T-cell (primary cell): ENCODE data around the gene ZNF554. TPM values are rescaled to one million over a fixed set of nuclear protein-coding genes. Genes with fewer than 3 reads are reported as not detected.

Experiments
- ATAC-seq, 4 experiments: fragments of 200-7000 bp in 3 of 4; fragments of 150-1000 bp in 1 of 4; cut with Tn5 transposase; replicated peaks in 1 of 4; 1 replicate in 3 of 4; 2 replicates in 1 of 4; pipeline ENCODE4 v1.10.0; 2021; ENCODE audit warnings: moderate library complexity in 3 of 4, mild to moderate bottlenecking in 2 of 4, moderate number of reproducible peaks in 1 of 4
- CTCF ChIA-PET, 2 donors: fragments of 300-600 bp; sonication (Branson Sonifier 250); formaldehyde crosslinking; loops; one replicate each; lab custom pipeline; 2022; ENCODE audit warnings: antibody characterized with exemption in 2 of 2; lab: Charles Lee
- POLR2A ChIA-PET, 2 donors: fragments of 300-600 bp; sonication (Branson Sonifier 250); formaldehyde crosslinking; loops; one replicate each; lab custom pipeline; 2022; ENCODE audit warnings: antibody characterized with exemption in 2 of 2; lab: Charles Lee
- DNase-seq, 35 experiments: peaks; one replicate each; pipeline versions ENCODE4 v3.0.0 to v3.0.0-alpha.2; 2013 to 2023
- H3K27ac ChIP-seq: one replicate; pipeline ENCODE4 v1.5.1; 2013; ENCODE audit warnings: low read length
- H3K27me3 ChIP-seq, 2 experiments: replicated peaks in 1 of 2; 1 replicate in 1 of 2; 2 replicates in 1 of 2; pipeline versions ENCODE4 v1.6.1 to v1.7.0; 2013; ENCODE audit warnings: low read length in 1 of 2, mixed read lengths in 1 of 2; ENCODE audit not compliant: control insufficient read depth in 2 of 2, insufficient read depth in 2 of 2; ENCODE audit errors: extremely low read depth in 1 of 2
- H3K36me3 ChIP-seq, 2 donors: 1 replicate in 1 of 2; 2 replicates in 1 of 2; pipeline versions ENCODE4 v1.6.1 to v1.7.0; 2013; ENCODE audit warnings: low read length in 1 of 2; ENCODE audit not compliant: control insufficient read depth in 2 of 2, insufficient read depth in 1 of 2; ENCODE audit errors: extremely low read depth in 1 of 2
- H3K4me1 ChIP-seq, 2 experiments: 1 replicate in 1 of 2; 2 replicates in 1 of 2; pipeline versions ENCODE4 v1.6.1 to v1.7.0; 2013; ENCODE audit warnings: low read length in 2 of 2, mixed read lengths in 1 of 2; ENCODE audit not compliant: insufficient read depth in 2 of 2, control insufficient read depth in 1 of 2; ENCODE audit errors: extremely low read depth in 1 of 2
- H3K4me3 ChIP-seq, 2 donors: 1 replicate in 1 of 2; 2 replicates in 1 of 2; pipeline versions ENCODE4 v1.5.1 to v1.7.0; 2013; ENCODE audit warnings: mild to moderate bottlenecking in 2 of 2, low read length in 1 of 2, moderate library complexity in 1 of 2; ENCODE audit not compliant: control insufficient read depth in 1 of 2; ENCODE audit errors: extremely low read depth in 1 of 2
- H3K9me3 ChIP-seq: 2 replicates; pipeline ENCODE4 v1.7.0; 2013
- H3K27ac Mint-ChIP-seq, 2 donors: one replicate each; pipeline ENCODE4 v1.8.0; 2020 to 2021; ENCODE audit warnings: mild to moderate bottlenecking in 2 of 2, mixed read lengths in 2 of 2
- H3K27me3 Mint-ChIP-seq, 2 donors: one replicate each; pipeline ENCODE4 v1.8.0; 2021 to 2022; ENCODE audit warnings: mixed read lengths in 2 of 2
- H3K36me3 Mint-ChIP-seq: one replicate; pipeline ENCODE4 v1.8.0; 2021; ENCODE audit warnings: mixed read lengths
- H3K4me1 Mint-ChIP-seq, 3 donors: one replicate each; pipeline ENCODE4 v1.8.0; 2020 to 2022; ENCODE audit warnings: mixed read lengths in 3 of 3, mild to moderate bottlenecking in 1 of 3
- H3K4me3 Mint-ChIP-seq, 3 donors: one replicate each; pipeline ENCODE4 v1.8.0; 2020 to 2022; ENCODE audit warnings: mild to moderate bottlenecking in 3 of 3, mixed read lengths in 3 of 3, moderate library complexity in 3 of 3
- H3K9me3 Mint-ChIP-seq, 3 donors: one replicate each; pipeline ENCODE4 v1.8.0; 2020 to 2022; ENCODE audit warnings: mixed read lengths in 3 of 3
- WGBS: methylation state at CpG from one replicate; pipeline ENCODE4 v1.1.5; 2013; ENCODE audit warnings: missing lambda C conversion rate; ENCODE audit not compliant: insufficient coverage; 5-methylcytosine and 5-hydroxymethylcytosine counted together
- total RNA-seq, 35 experiments: library from RNA in 6 of 35; stranded (reverse) in 6 of 35; fragments of 120-200 nt in 1 of 35; gene quantifications; one replicate each; pipeline versions ENCODE4 v1.2.1 to v1.2.4 and lab custom pipeline; 2013 to 2026

The ZNF554 gene
- total RNA-seq, 5 donors from 2014 or later (not counting 1 experiment from before 2014, with no cell fraction given), result 5.5 to 9.0 (median 7.5) TPM

- peak overlapping the region in 1 of 3 donors; percentile 46 for H3K4me3 Mint-ChIP-seq
- POLR2A ChIA-PET, result no interaction called here
- CTCF ChIA-PET, result interaction anchor here in 1 of 2 donors (1.0 kb wide), 1 partner anchor 15 kb away, joined by 5 read pairs; the partner anchor contains the start of gene ZNF555
These were observed 36.9 kb downstream of the ZNF554 start for GRCh38 chr19:2856457-2857050.

DNA sequence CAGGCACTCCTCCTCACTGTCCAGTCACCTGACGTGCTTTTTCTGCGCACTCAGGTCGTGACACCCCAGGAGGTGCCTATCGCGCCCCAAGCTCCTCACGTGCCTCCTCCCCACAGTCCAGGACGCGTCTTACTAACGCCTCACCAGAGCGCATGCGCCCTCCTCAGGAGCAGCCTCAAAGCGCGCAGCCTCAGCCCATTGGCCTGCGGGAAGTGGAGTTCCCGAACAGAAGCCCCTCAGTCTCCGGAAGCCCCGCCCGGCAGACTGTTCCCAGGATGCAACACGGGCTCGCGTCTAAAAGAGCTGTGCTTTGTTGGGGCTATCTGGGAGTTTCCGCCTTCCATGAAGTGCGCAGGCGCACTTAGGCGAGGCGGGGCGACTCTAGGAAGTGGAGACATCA lies 39.2 kb downstream of the ZNF554 start:
- ChIA-PET POLR2A (no interaction called here), CTCF (no interaction called here)
- no peaks in the 10 kb centered on the region for H3K27me3 Mint-ChIP-seq
- peaks cover 0 to under 1% of the 10 kb centered on the region in 2 donors for H3K36me3 ChIP-seq
- peaks cover 7% of the 10 kb centered on the region for H3K9me3 ChIP-seq
- 86% methylated on average over 25 of the region's 27 CpGs for WGBS
- peaks cover 11% of the 10 kb centered on the region for H3K36me3 Mint-ChIP-seq
- no peak overlapping the region for H3K4me3 ChIP-seq
- ATAC-seq, result no peak
- no peak overlapping the region for H3K27ac ChIP-seq
- DNase-seq, result no peak
- no peak overlapping the region for H3K27ac Mint-ChIP-seq
- H3K27me3 ChIP-seq, result no peaks in the 10 kb centered on the region
- H3K4me1 Mint-ChIP-seq, result peaks cover 22 to 29% (median 28%) of the 10 kb centered on the region in 3 donors
- peak overlapping the region in 1 of 3 donors; percentile 30 for H3K4me3 Mint-ChIP-seq
- peaks cover 0 to 10% (median 9%) of the 10 kb centered on the region in 3 donors for H3K9me3 Mint-ChIP-seq
- peaks cover 25 to 30% of the 10 kb centered on the region in 2 experiments for H3K4me1 ChIP-seq

More at GRCh38 chr19:2856457-2857050, 36.9 kb downstream of the ZNF554 start:
- Histone ChIP-seq H3K36me3 (peaks cover 2 to 23% of the 10 kb centered on the region in 2 donors), H3K27ac (peak overlapping the region; percentile 56), H3K4me1 (peaks cover 25 to 30% of the 10 kb centered on the region in 2 experiments), H3K4me3 (no peak overlapping the region), H3K9me3 (peaks cover 16% of the 10 kb centered on the region), H3K27me3 (no peaks in the 10 kb centered on the region)
- Mint-ChIP-seq H3K9me3 (peaks cover 0 to 27% (median 24%) of the 10 kb centered on the region in 3 donors), H3K36me3 (peaks cover 34% of the 10 kb centered on the region), H3K27ac (peak overlapping the region; percentile 68 to 82), H3K27me3 (no peaks in the 10 kb centered on the region), H3K4me1 (peaks cover 22 to 29% (median 28%) of the 10 kb centered on the region in 3 donors)
- peak in 3 of 4 experiments; percentile 81 to 94 (median 89) for ATAC-seq
- peak in 7 of 35 experiments; percentile 4 to 73 (median 13) for DNase-seq
- WGBS, result 0% methylated on average over 1 of the region's 5 CpGs

GRCh38 chr19:2863816-2864215 lies 44.1 kb downstream of the ZNF554 start:
- ATAC-seq (no peak), DNase-seq (no peak)
- CTCF ChIA-PET, result no interaction called here
- H3K36me3 Mint-ChIP-seq, result no peaks in the 10 kb centered on the region
- no peaks in the 10 kb centered on the region for H3K9me3 Mint-ChIP-seq
- H3K27me3 ChIP-seq, result peaks cover 0 to 17% of the 10 kb centered on the region in 2 experiments
- H3K4me3 ChIP-seq, result no peak overlapping the region
- H3K9me3 ChIP-seq, result no peaks in the 10 kb centered on the region
- H3K4me1 Mint-ChIP-seq, result peaks cover 0 to 5% (median 0%) of the 10 kb centered on the region in 3 donors
- WGBS, result 88% methylated on average over 10 of the region's 10 CpGs
- POLR2A ChIA-PET, result no interaction called here
- H3K4me3 Mint-ChIP-seq, result no peak overlapping the region
- no peak overlapping the region for H3K27ac ChIP-seq
- no peaks in the 10 kb centered on the region for H3K36me3 ChIP-seq
- no peak overlapping the region for H3K27ac Mint-ChIP-seq
- peaks cover 0 to 3% of the 10 kb centered on the region in 2 donors for H3K27me3 Mint-ChIP-seq
- peaks cover 0 to 4% of the 10 kb centered on the region in 2 experiments for H3K4me1 ChIP-seq

DNA sequence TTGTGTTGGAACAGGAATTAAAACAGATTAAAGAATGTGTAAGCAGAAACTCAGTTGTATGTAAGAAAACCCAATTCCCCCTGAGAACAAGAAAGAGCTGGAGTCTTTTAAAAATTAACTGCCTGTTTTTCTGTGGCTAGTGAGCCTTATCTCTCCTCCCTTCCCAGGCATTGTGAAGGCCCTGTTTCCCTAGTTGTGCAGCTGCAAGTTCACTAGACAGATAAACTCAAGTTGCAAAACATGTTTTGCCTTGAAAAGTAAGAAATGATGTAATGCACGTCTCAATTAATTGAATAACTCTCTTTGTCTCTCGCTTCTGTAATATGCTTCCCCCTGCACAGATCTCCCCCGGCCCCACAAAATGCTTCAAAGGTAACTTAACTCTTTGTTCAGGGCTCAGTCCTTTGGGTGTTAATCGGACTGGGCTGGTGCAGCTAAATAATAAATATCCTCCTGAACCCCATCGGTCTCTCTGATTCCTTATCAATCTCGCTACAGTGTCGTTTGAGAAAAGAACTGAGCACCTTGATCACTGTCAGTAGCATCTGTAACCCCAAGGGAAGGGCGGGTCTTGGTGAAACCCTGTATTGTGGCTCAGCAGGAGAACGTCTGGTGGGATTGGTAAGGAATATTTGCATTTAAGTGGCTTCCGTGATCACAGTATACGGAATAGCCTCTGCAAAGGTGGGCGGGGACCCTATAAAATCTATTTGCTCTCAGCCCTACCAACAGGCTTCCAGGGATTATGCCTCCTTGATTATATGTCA lies 45.8 kb downstream of the ZNF554 start:
- CTCF ChIA-PET, result no interaction called here
- H3K4me3 Mint-ChIP-seq, result no peak overlapping the region
- peaks cover 0 to 3% of the 10 kb centered on the region in 2 donors for H3K27me3 Mint-ChIP-seq

GRCh38 chr19:2866495-2867024 lies 46.9 kb downstream of the ZNF554 start:
- ChIA-PET CTCF (no interaction called here), POLR2A (no interaction called here)
- ATAC-seq (no peak), DNase-seq (no peak)
- no peaks in the 10 kb centered on the region for H3K4me1 ChIP-seq
- no peak overlapping the region for H3K4me3 ChIP-seq
- H3K9me3 ChIP-seq, result no peaks in the 10 kb centered on the region
- H3K4me3 Mint-ChIP-seq, result no peak overlapping the region
- H3K36me3 ChIP-seq, result no peaks in the 10 kb centered on the region
- H3K27ac Mint-ChIP-seq, result no peak overlapping the region
- 100% methylated on average over 3 of the region's 8 CpGs for WGBS
- peaks cover 0 to 4% (median 0%) of the 10 kb centered on the region in 3 donors for H3K4me1 Mint-ChIP-seq
- no peak overlapping the region for H3K27ac ChIP-seq
- H3K27me3 Mint-ChIP-seq, result peaks cover 0 to 3% of the 10 kb centered on the region in 2 donors
- H3K27me3 ChIP-seq, result peaks cover 0 to 17% of the 10 kb centered on the region in 2 experiments
- no peaks in the 10 kb centered on the region for H3K9me3 Mint-ChIP-seq
- no peaks in the 10 kb centered on the region for H3K36me3 Mint-ChIP-seq

More for the DNA sequence above, 45.8 kb downstream of the ZNF554 start:
- no peaks in the 10 kb centered on the region for H3K36me3 Mint-ChIP-seq
- no peaks in the 10 kb centered on the region for H3K9me3 Mint-ChIP-seq
- Histone ChIP-seq H3K4me3 (no peak overlapping the region), H3K36me3 (no peaks in the 10 kb centered on the region), H3K27me3 (peaks cover 0 to 17% of the 10 kb centered on the region in 2 experiments), H3K9me3 (no peaks in the 10 kb centered on the region), H3K27ac (no peak overlapping the region), H3K4me1 (no peaks in the 10 kb centered on the region)
- H3K27ac Mint-ChIP-seq, result no peak overlapping the region
- WGBS, result 33% methylated on average over 3 of the region's 12 CpGs
- no peak for DNase-seq
- ATAC-seq, result no peak
- POLR2A ChIA-PET, result no interaction called here
- no peaks in the 10 kb centered on the region for H3K4me1 Mint-ChIP-seq
